Esophagus muscularis mucosa (tissue), 4 donors: ENCODE results near the gene PNPLA6. TPM values are rescaled to one million over a fixed set of nuclear protein-coding genes. Genes with fewer than 3 reads are reported as not detected.
A peak's percentile ranks its signal among the peaks of the same experiment; 100 is the strongest.

Experiments used
- DNase-seq: peaks from one replicate; pipeline ENCODE4 v3.0.0-alpha.2; 2017; ENCODE audit errors: extremely low spot score
- H3K27ac ChIP-seq, 4 donors: fragments of 200-600 bp; sonication (generic); replicated peaks in 1 of 4; 1 replicate in 3 of 4; 2 replicates in 1 of 4; pipeline ENCODE4 v1.5.1; 2016 to 2019; ENCODE audit warnings: mild to moderate bottlenecking in 1 of 4
- H3K27me3 ChIP-seq, 4 donors: fragments of 200-600 bp; sonication (generic); one replicate each; pipeline versions ENCODE4 v1.5.1 to v1.6.0; 2016 to 2019
- H3K36me3 ChIP-seq, 4 donors: fragments of 200-600 bp; sonication (generic); one replicate each; pipeline ENCODE4 v1.5.1; 2016 to 2019
- H3K4me1 ChIP-seq, 4 donors: fragments of 200-600 bp; sonication (generic); one replicate each; pipeline ENCODE4 v1.5.1; 2016 to 2019
- H3K4me3 ChIP-seq, 4 donors: fragments of 200-600 bp; sonication (generic); 1 replicate in 2 of 4; 2 replicates in 2 of 4; pipeline ENCODE4 v1.5.1; 2016 to 2019; ENCODE audit warnings: mild to moderate bottlenecking in 4 of 4, moderate library complexity in 1 of 4
- H3K9me3 ChIP-seq, 4 donors: fragments of 200-600 bp; sonication (generic); 1 replicate in 3 of 4; 2 replicates in 1 of 4; pipeline ENCODE4 v1.5.1; 2016 to 2019
- CTCF ChIP-seq, 3 experiments: fragments of 200-600 bp in 2 of 3; fragments of 450-650 bp in 1 of 3; sonication (generic) in 2 of 3; IDR thresholded peaks; one replicate each; pipeline ENCODE4 v1.5.1; 2017 to 2019; ENCODE audit warnings: antibody characterized with exemption in 3 of 3, mild to moderate bottlenecking in 2 of 3, moderate library complexity in 1 of 3
- EP300 ChIP-seq: sonication (generic); formaldehyde crosslinking; IDR thresholded peaks from one replicate; pipeline ENCODE4 v1.6.1; 2017; ENCODE audit warnings: antibody characterized with exemption
- POLR2A ChIP-seq: fragments of 450-650 bp; IDR thresholded peaks from one replicate; pipeline ENCODE4 v1.6.1; 2017; ENCODE audit warnings: antibody characterized with exemption, moderate library complexity, mild to moderate bottlenecking, low read depth
- POLR2AphosphoS5 ChIP-seq, 2 donors: sonication (generic); formaldehyde crosslinking; IDR thresholded peaks; one replicate each; pipeline ENCODE4 v1.6.1; 2017; ENCODE audit warnings: antibody characterized with exemption in 2 of 2
- WGBS: methylation state at CpG from one replicate; pipeline ENCODE4 v1.1.5; 2018; 5-methylcytosine and 5-hydroxymethylcytosine counted together
- intact Hi-C: fragments of 100-400 bp; cut with DNase I; formaldehyde crosslinking; loops from one replicate; pipeline ENCODE4 v1.15.1; 2023
- total RNA-seq, 4 donors: library from RNA; depleted of rRNA; stranded (reverse); fragments of >200 nt; gene quantifications; one replicate each; pipeline versions ENCODE4 v1.1.0 to v1.2.1, GENCODE V29; 2016

Gene PNPLA6
- total RNA-seq, 4 donors from 2014 or later = 58.1 to 156 (median 85.7) TPM

- 79% methylated on average over 3 of the region's 3 CpGs for WGBS
- H3K4me1 ChIP-seq = no peaks in the 10 kb centered on the region
- H3K9me3 ChIP-seq = no peaks in the 10 kb centered on the region
- intact Hi-C loops = no loop called here
- peak overlapping the region in 2 of 4 donors; percentile 13 to 15 for H3K27ac ChIP-seq
- H3K4me3 ChIP-seq = no peak overlapping the region
- no peak for TF ChIP-seq POLR2A
- no peak for TF ChIP-seq CTCF (IDR thresholded peaks at IDR 0.05)
- no peaks in the 10 kb centered on the region for H3K27me3 ChIP-seq
- no peak for DNase-seq
- H3K36me3 ChIP-seq = peaks cover 39 to 81% (median 59%) of the 10 kb centered on the region in 4 donors
These were observed 9.1 kb downstream of the PNPLA6 start for GRCh38 chr19:7544626-7545025.

- DNase-seq = no peak
- peaks cover 39 to 81% (median 59%) of the 10 kb centered on the region in 4 donors for H3K36me3 ChIP-seq
- H3K9me3 ChIP-seq = no peaks in the 10 kb centered on the region
- H3K27ac ChIP-seq = peak overlapping the region in 1 of 4 donors; percentile 15
- 79% methylated on average over 8 of the region's 8 CpGs for WGBS
- no peaks in the 10 kb centered on the region for H3K4me1 ChIP-seq
- no peaks in the 10 kb centered on the region for H3K27me3 ChIP-seq
- TF ChIP-seq POLR2AphosphoS5 (IDR thresholded peaks at IDR 0.05) (no peak), CTCF (IDR thresholded peaks at IDR 0.05) (no peak), EP300 (no peak), POLR2A (no peak)
- no peak overlapping the region for H3K4me3 ChIP-seq
- intact Hi-C loops = no loop called here
These were observed 9.8 kb downstream of the PNPLA6 start for GRCh38 chr19:7545300-7545699.

GRCh38 chr19:7545904-7546303 is 10.4 kb downstream of the PNPLA6 start:
- 67% methylated on average over 1 of the region's 1 CpG for WGBS
- peaks cover 38 to 81% (median 58%) of the 10 kb centered on the region in 4 donors for H3K36me3 ChIP-seq
- no peak overlapping the region for H3K4me3 ChIP-seq
- no peaks in the 10 kb centered on the region for H3K27me3 ChIP-seq
- TF ChIP-seq CTCF (IDR thresholded peaks at IDR 0.05) (no peak), POLR2A (no peak), POLR2AphosphoS5 (IDR thresholded peaks at IDR 0.05) (no peak), EP300 (no peak)
- no peaks in the 10 kb centered on the region for H3K9me3 ChIP-seq
- no peak overlapping the region for H3K27ac ChIP-seq
- peaks cover 1 to 4% (median 3%) of the 10 kb centered on the region in 4 donors for H3K4me1 ChIP-seq
- no peak for DNase-seq
- intact Hi-C loops = no loop called here

- Histone ChIP-seq H3K4me1 (peaks cover 5 to 15% (median 13%) of the 10 kb centered on the region in 4 donors), H3K27ac (no peak overlapping the region), H3K36me3 (peaks cover 26 to 77% (median 52%) of the 10 kb centered on the region in 4 donors), H3K9me3 (no peaks in the 10 kb centered on the region), H3K27me3 (no peaks in the 10 kb centered on the region), H3K4me3 (no peak overlapping the region)
- WGBS = 88% methylated on average over 3 of the region's 3 CpGs
- intact Hi-C loops = no loop called here
- TF ChIP-seq CTCF (IDR thresholded peaks at IDR 0.05) (no peak), POLR2A (no peak), EP300 (no peak), POLR2AphosphoS5 (IDR thresholded peaks at IDR 0.05) (no peak)
- no peak for DNase-seq
These were observed 11.6 kb downstream of the PNPLA6 start for GRCh38 chr19:7547159-7547558.

- Histone ChIP-seq H3K9me3 (no peaks in the 10 kb centered on the region), H3K4me1 (peaks cover 5 to 15% (median 13%) of the 10 kb centered on the region in 4 donors), H3K27me3 (no peaks in the 10 kb centered on the region), H3K27ac (no peak overlapping the region), H3K36me3 (peaks cover 21 to 74% (median 50%) of the 10 kb centered on the region in 4 donors), H3K4me3 (no peak overlapping the region)
- no peak for TF ChIP-seq POLR2AphosphoS5 (IDR thresholded peaks at IDR 0.05)
- no peak for TF ChIP-seq POLR2A
- no peak for TF ChIP-seq EP300
- no peak for TF ChIP-seq CTCF (IDR thresholded peaks at IDR 0.05)
- no peak for DNase-seq
- intact Hi-C loops = no loop called here
- WGBS = 92% methylated on average over 36 of the region's 36 CpGs
These were observed 14.1 kb downstream of the PNPLA6 start for GRCh38 chr19:7549429-7550148.
